Gastrocnemius medialis (tissue), 4 donors: ENCODE results near the gene TBX5. TPM values are rescaled to one million over a fixed set of nuclear protein-coding genes. Genes with fewer than 3 reads are reported as not detected.

Experiments
- ATAC-seq, 2 donors: fragments of 150-250 bp; one replicate each; pipeline ENCODE4 v1.9.1; 2016
- DNase-seq, 2 donors: peaks; one replicate each; pipeline ENCODE4 v3.0.0-alpha.2; 2019
- H3K27ac ChIP-seq, 4 donors: fragments of 200-600 bp; sonication (generic); 1 replicate in 1 of 4; 2 replicates in 3 of 4; pipeline ENCODE4 v1.5.1; 2016 to 2018; ENCODE audit warnings: mild to moderate bottlenecking in 2 of 4, moderate library complexity in 1 of 4
- H3K27me3 ChIP-seq, 3 donors: fragments of 200-600 bp; sonication (generic) in 2 of 3; 1 replicate in 1 of 3; 2 replicates in 2 of 3; pipeline versions ENCODE4 v1.5.1 to v1.6.0; 2016 to 2019; ENCODE audit warnings: mild to moderate bottlenecking in 1 of 3, moderate library complexity in 1 of 3
- H3K36me3 ChIP-seq, 2 donors: fragments of 200-600 bp; sonication (generic) in 1 of 2; one replicate each; pipeline ENCODE4 v1.5.1; 2017 to 2018
- H3K4me1 ChIP-seq, 2 donors: fragments of 200-600 bp; sonication (generic) in 1 of 2; one replicate each; pipeline ENCODE4 v1.5.1; 2016 to 2017; ENCODE audit warnings: mild to moderate bottlenecking in 2 of 2
- H3K4me3 ChIP-seq, 4 donors: fragments of 200-600 bp; sonication (generic) in 3 of 4; 1 replicate in 1 of 4; 2 replicates in 3 of 4; pipeline ENCODE4 v1.5.1; 2016 to 2019; ENCODE audit warnings: mild to moderate bottlenecking in 2 of 4
- H3K9me3 ChIP-seq, 3 donors: fragments of 200-600 bp; sonication (generic) in 2 of 3; 1 replicate in 1 of 3; 2 replicates in 2 of 3; pipeline ENCODE4 v1.5.1; 2016 to 2019
- CTCF ChIP-seq, 5 experiments: fragments of 450-650 bp in 3 of 5; fragments of 200-600 bp in 2 of 5; sonication (generic) in 2 of 5; IDR thresholded peaks in 4 of 5; conservative IDR thresholded peaks in 1 of 5; 1 replicate in 4 of 5; 2 replicates in 1 of 5; pipeline ENCODE4 v1.5.1; 2016 to 2019; ENCODE audit warnings: antibody characterized with exemption in 5 of 5, mild to moderate bottlenecking in 3 of 5, moderate library complexity in 3 of 5
- POLR2A ChIP-seq, 2 donors: fragments of 450-650 bp; IDR thresholded peaks; one replicate each; pipeline ENCODE4 v1.6.1; 2017; ENCODE audit warnings: antibody characterized with exemption in 2 of 2, mild to moderate bottlenecking in 2 of 2, moderate library complexity in 2 of 2
- in situ Hi-C, 4 donors: fragments of 200-750 bp; cut with MboI; loops; one replicate each; pipeline versions ENCODE4 v1.15.0 to v1.8.0; 2017; ENCODE audit warnings: low sequenced_read_pairs in 4 of 4
- intact Hi-C: fragments of 100-400 bp; cut with DNase I; formaldehyde crosslinking; loops from one replicate; pipeline ENCODE4 v1.15.1; 2023; ENCODE audit warnings: low total_unique reads
- total RNA-seq, 4 donors: library from RNA; depleted of rRNA; stranded (reverse); fragments of >200 nt; gene quantifications; one replicate each; pipeline versions ENCODE4 v1.1.0 to v1.2.3, GENCODE V29; 2016

Gene TBX5
- total RNA-seq, 4 donors from 2014 or later = not detected

- no peak overlapping the region for H3K4me3 ChIP-seq
These were observed 32.8 kb upstream of the TBX5 start for GRCh38 chr12:114438635-114439256.

GRCh38 chr12:114434341-114434740 lies 28.4 kb upstream of the TBX5 start:
- no peak for ATAC-seq
- peaks cover 17 to 29% (median 22%) of the 10 kb centered on the region in 3 donors for H3K27me3 ChIP-seq
- in situ Hi-C loops = no loop called here
- TF ChIP-seq CTCF (IDR thresholded peaks at IDR 0.05 in 4 of 5, conservative IDR thresholded peaks at IDR 0.05 in 1 of 5) (no peak), POLR2A (IDR thresholded peaks at IDR 0.05) (no peak)
- intact Hi-C loops = no loop called here
- DNase-seq = no peak
- no peaks in the 10 kb centered on the region for H3K9me3 ChIP-seq
- H3K27ac ChIP-seq = no peak overlapping the region
- no peak overlapping the region for H3K4me3 ChIP-seq
- no peaks in the 10 kb centered on the region for H3K4me1 ChIP-seq
- no peaks in the 10 kb centered on the region for H3K36me3 ChIP-seq

More at GRCh38 chr12:114438635-114439256, 32.8 kb upstream of the TBX5 start:
- H3K4me1 ChIP-seq = no peaks in the 10 kb centered on the region
- H3K9me3 ChIP-seq = no peaks in the 10 kb centered on the region
- no peaks in the 10 kb centered on the region for H3K36me3 ChIP-seq
- DNase-seq (no peak), ATAC-seq (no peak)
- TF ChIP-seq CTCF (IDR thresholded peaks at IDR 0.05 in 4 of 5, conservative IDR thresholded peaks at IDR 0.05 in 1 of 5) = no peak
- TF ChIP-seq POLR2A (IDR thresholded peaks at IDR 0.05) = no peak
- intact Hi-C loops = no loop called here
- peaks cover 48 to 70% (median 58%) of the 10 kb centered on the region in 3 donors for H3K27me3 ChIP-seq
- no peak overlapping the region for H3K27ac ChIP-seq
- in situ Hi-C loops = no loop called here

- Histone ChIP-seq H3K36me3 (no peaks in the 10 kb centered on the region), H3K9me3 (no peaks in the 10 kb centered on the region), H3K27ac (no peak overlapping the region), H3K4me1 (no peaks in the 10 kb centered on the region), H3K27me3 (peaks cover 0 to 6% (median 3%) of the 10 kb centered on the region in 3 donors), H3K4me3 (no peak overlapping the region)
- no peak for DNase-seq
- no peak for ATAC-seq
- intact Hi-C loops = no loop called here
- in situ Hi-C loops = no loop called here
- TF ChIP-seq CTCF (IDR thresholded peaks at IDR 0.05 in 4 of 5, conservative IDR thresholded peaks at IDR 0.05 in 1 of 5) (no peak), POLR2A (IDR thresholded peaks at IDR 0.05) (no peak)
These were observed 26.0 kb upstream of the TBX5 start for GRCh38 chr12:114431902-114432301.

GRCh38 chr12:114430306-114430705 lies 24.4 kb upstream of the TBX5 start:
- intact Hi-C loops (no loop called here), in situ Hi-C loops (no loop called here)
- no peak overlapping the region for H3K4me3 ChIP-seq

More at GRCh38 chr12:114430306-114430705, 24.4 kb upstream of the TBX5 start:
- TF ChIP-seq CTCF (IDR thresholded peaks at IDR 0.05 in 4 of 5, conservative IDR thresholded peaks at IDR 0.05 in 1 of 5) (no peak), POLR2A (IDR thresholded peaks at IDR 0.05) (no peak)
- H3K27ac ChIP-seq = no peak overlapping the region
- DNase-seq = no peak
- no peaks in the 10 kb centered on the region for H3K36me3 ChIP-seq
- H3K4me1 ChIP-seq = no peaks in the 10 kb centered on the region
- H3K9me3 ChIP-seq = no peaks in the 10 kb centered on the region
- ATAC-seq = no peak
- H3K27me3 ChIP-seq = peaks cover 0 to 3% (median 3%) of the 10 kb centered on the region in 3 donors
